ENCODE results near the gene SH3GL3.

GRCh38 chr15:83470887-83471286 is 23.7 kb downstream of the SH3GL3 start:
- TF ChIP-seq SUZ12 (IDR thresholded peaks at IDR 0.05; ENCODE audit: extremely low read depth, insufficient read depth, insufficient read length) (no peak), YY1 (IDR thresholded peaks at IDR 0.05; ENCODE audit: insufficient read depth, insufficient read length) (no peak)

All from NT2/D1 (cell line).